ENCODE data around the gene RAB38.

GRCh38 chr11:88089134-88089533 is 86.1 kb downstream of the RAB38 start:
- TF ChIP-seq CTCF (conservative IDR thresholded peaks at IDR 0.05 in 1 of 2, IDR thresholded peaks at IDR 0.05 in 1 of 2; ENCODE audit: low read depth in 1 of 2, low read length in 2 of 2) (no peak), EZH2 (IDR thresholded peaks at IDR 0.05; ENCODE audit: low read length, missing control alignments) (no peak)

Measured in fibroblast of lung (primary cell).